Thyroid gland (tissue), 4 donors: ENCODE measurements around the gene ARHGAP22. TPM values are rescaled to one million over a fixed set of nuclear protein-coding genes. Genes with fewer than 3 reads are reported as not detected.
"Not testable (repeated sequence)": the region's sequence is repeated elsewhere in the genome, so short reads cannot be mapped to it uniquely, and the experiment has no call there.

Experiments used
- DNase-seq, 2 donors: peaks; one replicate each; pipeline ENCODE4 v3.0.0-alpha.2; 2019
- H3K27ac ChIP-seq, 3 donors: fragments of 200-600 bp; sonication (generic); 1 replicate in 2 of 3; 2 replicates in 1 of 3; pipeline ENCODE4 v1.5.1; 2016 to 2019; ENCODE audit warnings: mild to moderate bottlenecking in 1 of 3, moderate library complexity in 1 of 3
- H3K27me3 ChIP-seq: fragments of 200-600 bp; sonication (generic); one replicate; pipeline ENCODE4 v1.5.1; 2019
- H3K36me3 ChIP-seq, 2 donors: fragments of 200-600 bp; sonication (generic); one replicate each; pipeline ENCODE4 v1.5.1; 2016 to 2019
- H3K4me1 ChIP-seq, 2 donors: fragments of 200-600 bp; sonication (generic); one replicate each; pipeline ENCODE4 v1.5.1; 2017 to 2019
- H3K4me3 ChIP-seq, 3 donors: fragments of 200-600 bp; sonication (generic); replicated peaks in 1 of 3; 1 replicate in 2 of 3; 2 replicates in 1 of 3; pipeline ENCODE4 v1.5.1; 2016; ENCODE audit warnings: mild to moderate bottlenecking in 1 of 3
- H3K9me3 ChIP-seq: fragments of 200-600 bp; sonication (generic); one replicate; pipeline ENCODE4 v1.5.1; 2017
- CTCF ChIP-seq, 6 experiments: fragments of 200-600 bp in 3 of 6; fragments of 450-650 bp in 3 of 6; sonication (generic) in 3 of 6; IDR thresholded peaks; one replicate each; pipeline ENCODE4 v1.5.1; 2016 to 2019; ENCODE audit warnings: antibody characterized with exemption in 6 of 6, mild to moderate bottlenecking in 2 of 6, inconsistent platforms in 1 of 6, moderate library complexity in 1 of 6
- POLR2A ChIP-seq, 2 donors: fragments of 450-650 bp; IDR thresholded peaks; one replicate each; pipeline ENCODE4 v1.6.1; 2017; ENCODE audit warnings: antibody characterized with exemption in 2 of 2, mild to moderate bottlenecking in 2 of 2, moderate library complexity in 1 of 2
- WGBS, 2 donors: methylation state at CpG; one replicate each; pipeline ENCODE4 v1.1.5; 2017; 5-methylcytosine and 5-hydroxymethylcytosine counted together
- intact Hi-C: fragments of 100-400 bp; cut with DNase I; formaldehyde crosslinking; loops from one replicate; pipeline ENCODE4 v1.15.1; 2023
- total RNA-seq, 4 donors: library from RNA; depleted of rRNA; stranded (reverse); fragments of >200 nt; gene quantifications; one replicate each; pipeline ENCODE4 v1.2.3, GENCODE V29; 2016

Gene ARHGAP22
- total RNA-seq, 4 donors from 2014 or later = 3.4 to 29.5 (median 19.1) TPM

- Histone ChIP-seq H3K9me3 (no peaks in the 10 kb centered on the region), H3K36me3 (no peaks in the 10 kb centered on the region), H3K27ac (no peak overlapping the region), H3K4me3 (no peak overlapping the region), H3K4me1 (peaks cover 4 to 8% of the 10 kb centered on the region in 2 donors), H3K27me3 (no peaks in the 10 kb centered on the region)
- WGBS, 2 donors = 83 to 90% methylated on average over 2 of the region's 2 CpGs
- TF ChIP-seq POLR2A (IDR thresholded peaks at IDR 0.05) (no peak), CTCF (IDR thresholded peaks at IDR 0.05) (no peak)
- intact Hi-C loops = loop anchor here (10.0 kb wide), 1 partner anchor 206 kb away; no protein-coding TSS in a partner anchor
- DNase-seq = no peak
Measured at GRCh38 chr10:48651293-48651692, 46.4 kb upstream of the ARHGAP22 start.

GRCh38 chr10:48649349-48649944 is 44.6 kb upstream of the ARHGAP22 start:
- intact Hi-C loops = no loop called here
- 83 to 86% methylated on average over 5 to 7 of the region's 7 CpGs for WGBS, 2 donors
- TF ChIP-seq CTCF (IDR thresholded peaks at IDR 0.05) (no peak), POLR2A (IDR thresholded peaks at IDR 0.05) (no peak)
- H3K27ac ChIP-seq = no peak overlapping the region
- H3K36me3 ChIP-seq = no peaks in the 10 kb centered on the region
- H3K4me3 ChIP-seq = no peak overlapping the region
- no peaks in the 10 kb centered on the region for H3K4me1 ChIP-seq
- no peak for DNase-seq
- H3K9me3 ChIP-seq = no peaks in the 10 kb centered on the region
- H3K27me3 ChIP-seq = no peaks in the 10 kb centered on the region

GRCh38 chr10:48648172-48648942 is 43.5 kb upstream of the ARHGAP22 start:
- Histone ChIP-seq H3K36me3 (no peaks in the 10 kb centered on the region), H3K4me3 (no peak overlapping the region), H3K9me3 (no peaks in the 10 kb centered on the region), H3K27ac (no peak overlapping the region), H3K27me3 (no peaks in the 10 kb centered on the region), H3K4me1 (no peaks in the 10 kb centered on the region)
- WGBS, 2 donors = 89 to 90% methylated on average over 12 of the region's 12 CpGs
- TF ChIP-seq POLR2A (IDR thresholded peaks at IDR 0.05) (no peak), CTCF (IDR thresholded peaks at IDR 0.05) (no peak)
- DNase-seq = no peak
- intact Hi-C loops = no loop called here

GRCh38 chr10:48647073-48647472 is 42.2 kb upstream of the ARHGAP22 start:
- H3K36me3 ChIP-seq, H3K27me3 ChIP-seq, H3K4me1 ChIP-seq, H3K9me3 ChIP-seq, H3K4me3 ChIP-seq, H3K27ac ChIP-seq, DNase-seq, intact Hi-C loops: not testable (repeated sequence)
- WGBS, 2 donors = 95 to 96% methylated on average over 7 of the region's 7 CpGs

GRCh38 chr10:48645600-48645999 is 40.7 kb upstream of the ARHGAP22 start:
- no peak overlapping the region for H3K27ac ChIP-seq
- intact Hi-C loops = no loop called here
- no peaks in the 10 kb centered on the region for H3K4me1 ChIP-seq
- H3K27me3 ChIP-seq = no peaks in the 10 kb centered on the region
- no peak overlapping the region for H3K4me3 ChIP-seq
- H3K36me3 ChIP-seq = no peaks in the 10 kb centered on the region
- no peak for DNase-seq
- WGBS, 2 donors = 80% methylated on average over 1 of the region's 1 CpG
- no peaks in the 10 kb centered on the region for H3K9me3 ChIP-seq
- no peak for TF ChIP-seq POLR2A (IDR thresholded peaks at IDR 0.05)
- no peak for TF ChIP-seq CTCF (IDR thresholded peaks at IDR 0.05)

GRCh38 chr10:48641099-48641690 is 36.3 kb upstream of the ARHGAP22 start:
- H3K9me3 ChIP-seq, H3K27ac ChIP-seq, H3K27me3 ChIP-seq, H3K36me3 ChIP-seq, H3K4me3 ChIP-seq, intact Hi-C loops, H3K4me1 ChIP-seq, DNase-seq: not testable (repeated sequence)
- 94 to 97% methylated on average over 4 of the region's 4 CpGs for WGBS, 2 donors
